ENCODE results near the gene DIP2B. TPM values are rescaled to one million over a fixed set of nuclear protein-coding genes. Genes with fewer than 3 reads are reported as not detected.

DIP2B gene
- total and polyA plus RNA-seq, 12 donors: 3.4 to 46.6 (median 25.0) TPM

DNA sequence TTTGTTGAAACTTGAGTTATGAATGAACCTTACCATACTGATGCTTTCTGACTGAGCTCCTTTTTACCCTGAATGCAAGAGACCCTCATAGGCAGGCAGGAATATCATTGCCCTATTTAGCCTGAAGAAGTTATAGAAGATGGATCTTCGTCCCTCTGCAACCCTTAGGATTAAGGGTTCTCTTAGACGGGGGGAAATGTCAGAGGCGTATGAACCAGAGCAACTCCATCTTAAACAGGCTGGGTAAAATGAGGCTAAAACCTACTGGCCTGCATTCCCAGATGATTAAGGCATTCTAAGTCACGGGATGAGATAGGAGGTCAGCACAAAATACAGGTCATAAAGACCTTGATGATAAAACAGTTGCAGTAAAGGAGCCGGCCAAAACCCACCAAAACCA, 266.6 kb downstream of the DIP2B start:
- Histone ChIP-seq H3K27ac (no peak overlapping the region), H3K4me1 (replicated peaks in 1 of 2) (peaks cover 0 to 37% of the 10 kb centered on the region in 2 donors), H3K36me3 (replicated peaks in 1 of 2) (peaks cover 0 to 8% of the 10 kb centered on the region in 2 donors), H3K27me3 (no peaks in the 10 kb centered on the region), H3K9me3 (replicated peaks in 1 of 3) (no peaks in the 10 kb centered on the region), H3K4me3 (no peak overlapping the region)
- no peak for DNase-seq
- no peak for TF ChIP-seq POLR2A (IDR thresholded peaks at IDR 0.05)
- TF ChIP-seq, protein P1, sequence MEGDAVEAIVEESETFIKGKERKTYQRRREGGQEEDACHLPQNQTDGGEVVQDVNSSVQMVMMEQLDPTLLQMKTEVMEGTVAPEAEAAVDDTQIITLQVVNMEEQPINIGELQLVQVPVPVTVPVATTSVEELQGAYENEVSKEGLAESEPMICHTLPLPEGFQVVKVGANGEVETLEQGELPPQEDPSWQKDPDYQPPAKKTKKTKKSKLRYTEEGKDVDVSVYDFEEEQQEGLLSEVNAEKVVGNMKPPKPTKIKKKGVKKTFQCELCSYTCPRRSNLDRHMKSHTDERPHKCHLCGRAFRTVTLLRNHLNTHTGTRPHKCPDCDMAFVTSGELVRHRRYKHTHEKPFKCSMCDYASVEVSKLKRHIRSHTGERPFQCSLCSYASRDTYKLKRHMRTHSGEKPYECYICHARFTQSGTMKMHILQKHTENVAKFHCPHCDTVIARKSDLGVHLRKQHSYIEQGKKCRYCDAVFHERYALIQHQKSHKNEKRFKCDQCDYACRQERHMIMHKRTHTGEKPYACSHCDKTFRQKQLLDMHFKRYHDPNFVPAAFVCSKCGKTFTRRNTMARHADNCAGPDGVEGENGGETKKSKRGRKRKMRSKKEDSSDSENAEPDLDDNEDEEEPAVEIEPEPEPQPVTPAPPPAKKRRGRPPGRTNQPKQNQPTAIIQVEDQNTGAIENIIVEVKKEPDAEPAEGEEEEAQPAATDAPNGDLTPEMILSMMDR (IDR thresholded peaks at IDR 0.05): no peak
- WGBS, 4 donors: 74 to 91% (median 80%) methylated on average over 5 of the region's 5 CpGs
- intact Hi-C loops (cut with DNase I): no loop called here

DNA sequence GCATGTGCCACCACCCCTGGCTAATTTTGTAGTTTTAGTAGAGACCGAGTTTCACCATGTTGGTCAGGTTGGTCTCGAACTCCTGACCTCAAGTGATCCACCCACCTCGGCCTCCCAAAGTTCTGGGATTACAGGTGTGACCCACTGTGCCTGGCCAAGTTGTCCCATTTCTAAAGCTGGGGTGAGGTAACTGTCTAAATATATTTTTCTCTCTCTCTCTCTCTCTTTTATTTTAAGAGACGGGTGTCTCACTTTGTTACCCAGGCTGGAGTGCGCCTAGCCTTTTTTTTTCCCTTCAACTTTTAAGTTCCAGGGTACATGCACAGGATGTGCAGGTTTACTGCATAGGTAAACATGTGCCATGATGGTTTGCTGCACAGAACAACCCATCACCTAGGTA, 267.7 kb downstream of the DIP2B start:
- no peak for DNase-seq

DNA sequence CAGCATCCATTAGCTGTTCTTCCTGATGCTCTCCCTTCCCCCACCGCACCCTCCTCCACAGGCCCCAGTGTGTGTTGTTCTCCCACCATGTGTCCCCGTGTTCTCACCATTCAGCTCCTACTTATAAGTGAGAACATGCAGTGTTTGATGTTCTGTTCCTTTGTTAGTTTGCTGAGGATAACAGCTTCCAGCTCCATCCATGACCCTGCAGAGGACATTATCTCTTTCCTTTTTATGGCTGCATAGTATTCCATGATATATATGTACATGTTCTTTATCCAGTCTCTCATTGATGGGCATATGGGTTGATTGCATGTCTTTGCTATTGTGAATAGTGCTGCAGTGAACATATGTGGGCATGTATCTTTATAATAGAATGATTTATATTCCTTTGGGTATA, 268.1 kb downstream of the DIP2B start:
- H3K4me3 ChIP-seq: no peak overlapping the region
- intact Hi-C loops (cut with DNase I): no loop called here
- TF ChIP-seq, protein P1 (IDR thresholded peaks at IDR 0.05): no peak
- no peak for TF ChIP-seq POLR2A (IDR thresholded peaks at IDR 0.05)
- H3K4me1 ChIP-seq (replicated peaks in 1 of 2): peaks cover 0 to 23% of the 10 kb centered on the region in 2 donors
- H3K27ac ChIP-seq: no peak overlapping the region
- H3K27me3 ChIP-seq: no peaks in the 10 kb centered on the region
- no peak for DNase-seq
- H3K36me3 ChIP-seq (replicated peaks in 1 of 2): peaks cover 0 to 8% of the 10 kb centered on the region in 2 donors
- H3K9me3 ChIP-seq (replicated peaks in 1 of 3): no peaks in the 10 kb centered on the region
- WGBS, 4 donors: 95 to 100% (median 98%) methylated on average over 2 of the region's 2 CpGs

More for the DNA sequence above, 267.7 kb downstream of the DIP2B start:
- TF ChIP-seq, protein P1 (IDR thresholded peaks at IDR 0.05): no peak
- no peak for TF ChIP-seq POLR2A (IDR thresholded peaks at IDR 0.05)
- H3K9me3 ChIP-seq (replicated peaks in 1 of 3): no peaks in the 10 kb centered on the region
- no peak overlapping the region for H3K4me3 ChIP-seq
- intact Hi-C loops (cut with DNase I): no loop called here
- no peak overlapping the region for H3K27ac ChIP-seq
- H3K4me1 ChIP-seq (replicated peaks in 1 of 2): peaks cover 0 to 27% of the 10 kb centered on the region in 2 donors
- H3K27me3 ChIP-seq: no peaks in the 10 kb centered on the region
- 90 to 99% (median 97%) methylated on average over 5 of the region's 5 CpGs for WGBS, 4 donors
- H3K36me3 ChIP-seq (replicated peaks in 1 of 2): peaks cover 0 to 8% of the 10 kb centered on the region in 2 donors

GRCh38 chr12:50775251-50775650, 270.5 kb downstream of the DIP2B start:
- WGBS, 4 donors: 95 to 97% (median 96%) methylated on average over 2 of the region's 2 CpGs
- H3K9me3 ChIP-seq (replicated peaks in 1 of 3): no peaks in the 10 kb centered on the region
- DNase-seq: no peak
- H3K27me3 ChIP-seq: no peaks in the 10 kb centered on the region
- H3K36me3 ChIP-seq (replicated peaks in 1 of 2): peaks cover 0 to 8% of the 10 kb centered on the region in 2 donors
- peaks cover 0 to 9% of the 10 kb centered on the region in 2 donors for H3K4me1 ChIP-seq (replicated peaks in 1 of 2)
- intact Hi-C loops (cut with DNase I): no loop called here
- TF ChIP-seq, protein P1 (IDR thresholded peaks at IDR 0.05): no peak
- no peak for TF ChIP-seq POLR2A (IDR thresholded peaks at IDR 0.05)
- H3K27ac ChIP-seq: no peak overlapping the region
- no peak overlapping the region for H3K4me3 ChIP-seq

Data from adrenal gland (tissue), 12 donors.